Choroid plexus epithelial cell (primary cell): ENCODE results near the gene PAEP.
"Not testable (repeated sequence)": the region's sequence is repeated elsewhere in the genome, so short reads cannot be mapped to it uniquely, and the experiment has no call there.

Experiments used
- DNase-seq: peaks from one replicate; pipeline ENCODE4 v3.0.0-alpha.2; 2010; ENCODE audit warnings: low read depth
- H3K4me3 ChIP-seq: 2 replicates; pipeline ENCODE4 v1.5.1; 2011; ENCODE audit warnings: low read depth, mild to moderate bottlenecking, control low read depth, low read length, moderate library complexity
- TF ChIP-seq, protein P1 (sequence below): conservative IDR thresholded peaks from 2 replicates; pipeline ENCODE4 v1.5.1; 2011; ENCODE audit warnings: low read depth, mild to moderate bottlenecking, control low read depth, inconsistent platforms, low read length, moderate library complexity

Gene PAEP

DNA sequence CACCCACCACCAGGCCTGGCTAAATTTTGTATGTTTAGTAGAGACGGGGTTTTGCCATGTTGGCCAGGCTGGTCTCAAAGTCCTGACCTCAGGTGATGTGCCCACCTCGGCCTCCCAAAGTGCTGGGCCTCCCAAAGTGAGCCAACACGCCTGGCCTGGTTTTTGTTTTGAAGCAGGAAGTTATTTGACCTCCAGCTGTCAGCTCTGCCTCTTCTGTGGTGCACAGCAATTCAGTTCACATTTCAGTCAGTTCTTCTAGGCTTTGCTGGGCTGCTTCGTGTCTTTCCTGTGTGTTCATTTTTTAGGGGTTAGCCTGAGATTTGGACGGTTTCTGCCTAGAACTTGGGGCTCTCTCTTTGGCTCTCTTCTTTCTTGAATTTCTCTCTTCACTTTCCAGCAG is 31.4 kb upstream of the PAEP start:
- H3K4me3 ChIP-seq = no peak overlapping the region
- no peak for DNase-seq
- TF ChIP-seq, protein P1, sequence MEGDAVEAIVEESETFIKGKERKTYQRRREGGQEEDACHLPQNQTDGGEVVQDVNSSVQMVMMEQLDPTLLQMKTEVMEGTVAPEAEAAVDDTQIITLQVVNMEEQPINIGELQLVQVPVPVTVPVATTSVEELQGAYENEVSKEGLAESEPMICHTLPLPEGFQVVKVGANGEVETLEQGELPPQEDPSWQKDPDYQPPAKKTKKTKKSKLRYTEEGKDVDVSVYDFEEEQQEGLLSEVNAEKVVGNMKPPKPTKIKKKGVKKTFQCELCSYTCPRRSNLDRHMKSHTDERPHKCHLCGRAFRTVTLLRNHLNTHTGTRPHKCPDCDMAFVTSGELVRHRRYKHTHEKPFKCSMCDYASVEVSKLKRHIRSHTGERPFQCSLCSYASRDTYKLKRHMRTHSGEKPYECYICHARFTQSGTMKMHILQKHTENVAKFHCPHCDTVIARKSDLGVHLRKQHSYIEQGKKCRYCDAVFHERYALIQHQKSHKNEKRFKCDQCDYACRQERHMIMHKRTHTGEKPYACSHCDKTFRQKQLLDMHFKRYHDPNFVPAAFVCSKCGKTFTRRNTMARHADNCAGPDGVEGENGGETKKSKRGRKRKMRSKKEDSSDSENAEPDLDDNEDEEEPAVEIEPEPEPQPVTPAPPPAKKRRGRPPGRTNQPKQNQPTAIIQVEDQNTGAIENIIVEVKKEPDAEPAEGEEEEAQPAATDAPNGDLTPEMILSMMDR = no peak

DNA sequence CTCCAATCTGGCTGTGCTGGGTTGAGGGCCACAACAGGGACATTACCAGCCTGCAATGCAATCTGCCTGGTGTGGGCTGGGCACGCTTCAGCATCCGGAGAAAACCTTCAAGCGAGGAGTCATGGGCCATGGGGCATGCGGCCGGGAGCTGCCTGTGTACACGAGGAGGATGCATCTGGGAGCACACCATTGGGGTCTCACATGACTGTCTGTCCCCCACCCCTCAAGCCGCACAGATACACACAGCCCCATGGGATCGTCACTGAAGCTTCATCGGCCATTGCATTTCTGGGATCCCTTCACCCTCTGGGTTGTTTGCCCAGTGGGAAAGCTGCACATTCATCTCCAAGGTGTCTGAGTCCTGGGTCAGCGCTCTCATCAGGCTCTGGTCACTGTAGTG is 30.5 kb upstream of the PAEP start:
- no peak for DNase-seq
- H3K4me3 ChIP-seq = no peak overlapping the region
- TF ChIP-seq, protein P1 = no peak

DNA sequence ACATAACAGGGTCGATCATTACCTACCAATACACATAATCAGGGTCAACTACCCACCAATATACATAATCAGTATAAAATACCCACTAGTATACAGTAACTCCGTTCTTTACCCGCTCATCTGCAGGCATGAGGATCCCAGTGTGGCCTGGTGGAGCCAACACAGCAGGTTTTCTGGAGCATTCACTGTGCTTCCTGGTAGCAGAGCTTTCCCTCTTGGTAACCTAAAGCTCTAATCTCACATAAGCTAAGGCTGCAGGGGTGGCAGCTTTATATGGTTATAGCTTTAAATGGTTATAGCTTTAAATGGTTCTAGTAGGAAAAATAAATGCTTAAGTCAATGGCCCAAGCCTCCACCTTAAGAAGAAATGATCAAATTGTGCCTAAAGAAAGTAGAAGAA is 28.4 kb upstream of the PAEP start:
- TF ChIP-seq, protein P1 = no peak
- H3K4me3 ChIP-seq = no peak overlapping the region
- DNase-seq = no peak

DNA sequence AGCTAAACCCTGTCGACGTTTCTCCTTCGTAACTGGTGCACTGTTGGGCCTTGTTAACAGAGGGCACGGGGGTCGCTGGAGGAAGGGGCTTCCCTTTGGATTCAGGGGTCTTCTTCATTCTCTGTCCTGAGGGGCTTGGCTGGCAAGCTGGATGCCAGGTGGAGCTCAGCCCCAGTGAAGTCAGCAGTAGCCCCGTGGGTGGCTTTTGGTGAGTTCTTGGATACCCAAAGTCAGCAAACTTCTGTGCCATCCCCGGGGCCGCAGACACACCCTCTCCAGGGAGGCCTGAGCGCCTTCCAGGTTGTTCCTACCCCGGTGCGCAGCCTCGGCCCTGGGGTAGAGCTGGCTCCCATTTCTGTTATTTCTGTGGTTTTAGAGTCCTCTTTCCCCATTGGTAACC is 27.9 kb upstream of the PAEP start:
- DNase-seq = no peak
- TF ChIP-seq, protein P1 = no peak
- H3K4me3 ChIP-seq = no peak overlapping the region

DNA sequence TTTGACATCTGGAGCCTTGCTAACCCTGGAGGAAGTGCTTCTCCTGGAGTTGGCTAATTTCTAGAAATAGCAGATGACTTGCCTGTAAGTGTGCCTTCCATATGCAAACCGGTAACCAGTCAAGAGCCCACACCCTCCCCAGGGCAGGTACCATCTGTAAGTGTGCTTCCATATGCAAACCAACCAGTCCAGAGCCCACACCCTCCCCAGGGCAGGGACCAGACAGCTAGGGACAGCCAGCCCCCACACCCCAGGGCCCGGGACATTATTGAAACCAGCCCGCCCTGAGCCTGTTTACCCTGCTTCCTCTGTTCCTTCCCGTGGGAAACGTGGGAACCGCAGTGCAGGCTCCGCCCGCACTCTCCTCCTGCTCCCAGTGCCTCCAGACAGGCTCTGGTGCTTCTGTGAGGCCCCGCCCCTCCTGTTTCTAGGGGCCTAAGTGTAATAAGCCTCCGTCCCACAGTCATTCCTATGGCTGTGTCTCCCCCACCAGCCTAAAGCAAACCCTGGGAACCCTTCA is 27.3 kb upstream of the PAEP start:
- not testable (repeated sequence) for DNase-seq, H3K4me3 ChIP-seq

DNA sequence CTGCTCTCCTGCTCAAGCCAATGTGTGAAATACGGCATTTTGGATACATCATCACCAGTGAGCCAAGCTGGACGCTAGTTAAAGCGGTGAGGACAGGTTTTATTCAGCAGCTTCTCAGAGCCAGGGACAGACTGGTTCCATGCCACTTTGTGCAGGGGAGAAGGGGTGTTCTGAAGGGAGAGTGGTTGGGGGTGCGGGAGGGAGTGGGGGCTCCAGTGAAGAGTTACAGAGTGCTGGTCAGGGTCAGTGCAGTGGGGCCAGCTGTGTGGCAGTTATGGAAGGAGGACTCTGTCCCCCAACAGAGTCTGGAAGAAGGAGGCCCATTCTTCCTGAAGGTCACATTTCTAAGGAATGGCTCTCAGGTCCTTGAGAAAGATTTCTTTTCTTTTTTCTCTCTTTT is 26.7 kb upstream of the PAEP start:
- not testable (repeated sequence) for DNase-seq, H3K4me3 ChIP-seq

DNA sequence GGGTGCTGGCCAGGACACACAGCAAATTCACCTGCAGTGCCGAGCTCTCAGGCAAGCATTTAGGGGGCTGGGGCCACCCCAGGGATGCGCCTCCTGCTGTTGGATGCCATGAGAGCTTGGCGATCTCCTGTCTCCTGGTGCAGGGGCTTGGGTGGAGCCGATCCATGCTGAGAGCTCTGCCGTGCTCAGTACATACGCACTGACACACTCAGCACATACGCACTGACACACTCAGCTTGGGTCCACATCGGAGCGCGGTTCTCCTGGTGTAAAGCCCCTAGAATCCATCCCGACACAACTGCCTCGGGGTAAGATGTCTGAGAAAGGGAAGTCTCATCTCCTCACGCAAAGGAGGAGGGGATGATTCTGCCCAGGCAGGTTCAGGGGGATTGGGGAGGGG is 25.9 kb upstream of the PAEP start:
- not testable (repeated sequence) for H3K4me3 ChIP-seq, DNase-seq

DNA sequence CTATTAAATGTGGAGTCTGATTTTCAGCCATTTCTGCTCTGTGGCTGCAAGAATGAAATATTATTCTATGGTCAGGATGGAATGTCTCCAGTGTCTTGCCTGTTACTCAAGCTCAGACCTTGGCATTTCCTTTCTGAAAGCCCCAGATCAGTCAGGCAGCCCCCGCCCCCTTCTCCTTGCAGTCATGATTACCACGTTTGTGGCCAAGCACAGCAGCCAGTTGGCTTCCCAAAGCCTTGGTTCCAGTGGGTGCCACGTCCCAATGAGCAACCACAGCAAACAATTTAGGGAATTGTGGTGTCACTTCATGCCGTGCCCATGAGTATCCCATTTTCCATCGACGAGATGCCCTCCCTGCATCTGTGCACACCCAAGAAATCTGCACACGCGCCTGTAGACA is 25.3 kb upstream of the PAEP start:
- peak; percentile 83 for DNase-seq
- TF ChIP-seq, protein P1 = no peak
- H3K4me3 ChIP-seq = no peak overlapping the region

DNA sequence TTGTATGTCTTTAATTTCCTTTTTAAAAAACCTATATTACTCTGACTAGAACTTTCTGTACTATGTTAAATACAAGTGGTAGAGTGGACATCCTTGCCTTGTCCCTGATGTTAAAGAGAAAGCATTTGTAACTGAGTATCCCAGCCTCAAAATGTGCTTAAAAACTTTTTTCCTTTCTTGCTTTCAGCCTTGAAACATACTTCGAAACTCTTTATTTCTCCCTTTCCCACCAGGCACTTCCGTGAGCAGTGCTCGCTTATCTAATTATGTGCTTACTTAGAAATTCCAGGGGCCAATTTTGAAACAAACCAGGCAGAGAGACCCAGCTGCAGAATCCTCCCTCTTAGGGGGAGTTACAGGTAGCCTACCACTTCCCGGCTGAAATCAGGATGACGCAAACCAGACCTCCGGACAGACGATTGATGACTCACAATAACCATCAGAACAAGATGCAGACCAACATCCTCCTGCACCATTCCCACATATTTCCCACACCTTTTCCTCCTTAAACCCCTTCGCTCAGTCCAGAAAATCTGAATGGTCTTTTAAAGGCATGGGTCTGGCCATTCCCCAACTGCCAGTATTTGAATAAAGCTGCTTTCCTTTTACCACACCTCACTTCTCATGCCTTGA is 18.2 kb upstream of the PAEP start:
- not testable (repeated sequence) for H3K4me3 ChIP-seq

More for the DNA sequence above, 18.2 kb upstream of the PAEP start:
- DNase-seq = peak; percentile 22
